Breast epithelium (tissue), 3 donors: ENCODE data around the gene WNK4.

ENCODE experiments used
- POLR2A ChIP-seq: fragments of 450-650 bp; IDR thresholded peaks from one replicate; pipeline ENCODE4 v1.6.1; 2016; ENCODE audit warnings: antibody characterized with exemption, mild to moderate bottlenecking, moderate library complexity
- POLR2AphosphoS5 ChIP-seq, 3 donors: sonication (generic); formaldehyde crosslinking; IDR thresholded peaks; one replicate each; pipeline ENCODE4 v1.6.1; 2017; ENCODE audit warnings: antibody characterized with exemption in 3 of 3
- TF ChIP-seq, protein P1 (sequence below), 3 donors: fragments of 450-650 bp; IDR thresholded peaks; one replicate each; pipeline ENCODE4 v1.5.1; 2016 to 2017; ENCODE audit warnings: antibody characterized with exemption in 3 of 3, mild to moderate bottlenecking in 3 of 3, moderate library complexity in 3 of 3

GRCh38 chr17:42791948-42792347 lies 11.5 kb downstream of the WNK4 start:
- no peak for TF ChIP-seq POLR2A
- TF ChIP-seq, protein P1, sequence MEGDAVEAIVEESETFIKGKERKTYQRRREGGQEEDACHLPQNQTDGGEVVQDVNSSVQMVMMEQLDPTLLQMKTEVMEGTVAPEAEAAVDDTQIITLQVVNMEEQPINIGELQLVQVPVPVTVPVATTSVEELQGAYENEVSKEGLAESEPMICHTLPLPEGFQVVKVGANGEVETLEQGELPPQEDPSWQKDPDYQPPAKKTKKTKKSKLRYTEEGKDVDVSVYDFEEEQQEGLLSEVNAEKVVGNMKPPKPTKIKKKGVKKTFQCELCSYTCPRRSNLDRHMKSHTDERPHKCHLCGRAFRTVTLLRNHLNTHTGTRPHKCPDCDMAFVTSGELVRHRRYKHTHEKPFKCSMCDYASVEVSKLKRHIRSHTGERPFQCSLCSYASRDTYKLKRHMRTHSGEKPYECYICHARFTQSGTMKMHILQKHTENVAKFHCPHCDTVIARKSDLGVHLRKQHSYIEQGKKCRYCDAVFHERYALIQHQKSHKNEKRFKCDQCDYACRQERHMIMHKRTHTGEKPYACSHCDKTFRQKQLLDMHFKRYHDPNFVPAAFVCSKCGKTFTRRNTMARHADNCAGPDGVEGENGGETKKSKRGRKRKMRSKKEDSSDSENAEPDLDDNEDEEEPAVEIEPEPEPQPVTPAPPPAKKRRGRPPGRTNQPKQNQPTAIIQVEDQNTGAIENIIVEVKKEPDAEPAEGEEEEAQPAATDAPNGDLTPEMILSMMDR (IDR thresholded peaks at IDR 0.05) = no peak
- TF ChIP-seq POLR2AphosphoS5 (IDR thresholded peaks at IDR 0.05) = no peak
